DMS79 (cell line): Measurements from ENCODE around the gene MYO5B.
"Not testable (repeated sequence)": the region's sequence is repeated elsewhere in the genome, so short reads cannot be mapped to it uniquely, and the experiment has no call there.

Experiments
- DNase-seq: peaks from one replicate; lab custom pipeline; 2025; lab: John Stamatoyannopoulos, UW

Gene MYO5B

DNA sequence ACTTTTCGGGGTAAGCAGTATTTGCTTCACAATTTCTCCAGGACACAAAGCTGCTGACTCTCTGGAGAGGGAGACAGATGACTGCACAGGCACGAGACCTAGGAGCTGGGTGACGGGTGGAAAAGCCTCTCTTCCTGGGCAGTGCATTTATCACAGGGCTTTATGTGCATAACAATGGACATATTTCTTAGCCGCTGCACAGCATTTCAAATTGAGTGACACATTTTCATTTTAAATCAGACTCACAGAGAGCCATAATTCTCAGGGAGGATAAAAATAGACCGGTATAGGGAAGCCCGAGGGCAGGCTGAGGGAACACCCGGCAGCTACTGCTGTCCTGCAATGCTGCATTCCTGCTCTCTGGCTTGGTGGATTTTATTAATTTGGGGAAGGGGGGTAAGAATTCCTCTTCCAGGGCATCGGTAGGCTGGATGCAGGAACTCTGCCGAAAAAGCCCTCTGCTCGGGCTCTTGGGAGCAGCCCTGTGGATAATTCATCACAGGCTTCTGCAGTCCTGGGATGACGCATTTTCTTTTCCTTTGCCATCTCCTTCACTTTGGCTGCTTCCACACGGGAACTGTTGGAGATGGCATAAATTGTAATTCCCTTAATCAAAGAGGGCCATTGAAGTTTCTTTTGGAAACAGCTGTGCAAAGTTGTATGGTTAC, 273.5 kb downstream of the MYO5B start:
- no peak for DNase-seq

DNA sequence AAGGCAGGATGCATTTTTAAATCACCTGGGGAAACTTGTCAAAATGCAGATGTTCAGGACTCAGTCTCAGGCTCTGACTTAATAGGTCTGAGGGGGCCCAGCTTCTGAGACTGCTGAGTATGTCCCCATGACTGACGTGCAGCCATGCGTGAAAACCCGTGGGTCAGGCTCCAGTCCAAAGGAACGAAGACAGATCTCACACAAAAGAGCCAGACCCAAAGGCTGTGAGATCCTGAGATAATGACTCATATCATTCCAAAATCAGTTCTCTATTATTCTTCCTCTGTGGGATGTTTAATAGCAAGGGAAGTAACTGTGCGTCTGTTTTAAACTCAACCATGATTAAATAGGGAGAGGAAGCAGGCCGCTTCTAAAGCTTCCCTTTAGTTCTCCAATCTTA, 274.2 kb downstream of the MYO5B start:
- DNase-seq = no peak

DNA sequence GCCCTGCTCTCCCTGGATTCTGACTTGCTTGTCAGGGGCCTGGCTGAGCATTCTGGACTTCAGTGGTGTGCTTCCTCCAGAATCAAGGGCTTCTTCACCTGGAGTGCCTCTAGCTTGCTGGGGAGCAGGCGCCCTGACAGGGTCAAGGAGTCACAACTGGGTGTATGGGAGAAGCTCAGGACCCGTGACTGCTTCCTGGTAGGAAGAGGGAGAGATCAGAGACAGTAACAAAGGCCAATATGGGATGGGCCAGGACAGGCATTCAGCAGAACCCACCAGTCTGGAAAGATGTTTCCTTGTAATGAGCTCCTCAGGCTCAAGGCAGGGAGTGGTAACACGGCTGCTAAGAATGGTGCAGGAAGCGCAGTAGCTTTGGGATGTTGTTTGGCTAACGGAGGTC, 277.2 kb downstream of the MYO5B start:
- no peak for DNase-seq

DNA sequence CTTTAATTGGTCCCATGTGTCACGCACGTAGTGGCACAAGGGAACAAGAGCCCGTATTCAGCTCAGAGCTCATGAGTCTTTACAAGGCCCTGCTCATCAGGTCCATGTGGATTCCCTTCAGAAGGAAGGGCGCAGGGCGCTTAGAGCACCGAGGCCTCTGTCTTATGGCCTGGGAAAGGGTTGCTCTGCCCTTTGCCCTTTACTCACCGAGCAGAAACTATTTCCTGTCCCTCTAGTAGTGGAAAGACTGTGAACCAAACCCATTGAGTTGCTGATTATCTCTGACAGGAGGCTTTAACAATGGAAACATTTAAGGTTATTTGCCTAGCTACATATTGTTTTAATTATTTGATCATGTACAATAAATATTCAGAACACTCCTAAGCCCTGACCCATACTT, 279.6 kb downstream of the MYO5B start:
- DNase-seq = no peak

DNA sequence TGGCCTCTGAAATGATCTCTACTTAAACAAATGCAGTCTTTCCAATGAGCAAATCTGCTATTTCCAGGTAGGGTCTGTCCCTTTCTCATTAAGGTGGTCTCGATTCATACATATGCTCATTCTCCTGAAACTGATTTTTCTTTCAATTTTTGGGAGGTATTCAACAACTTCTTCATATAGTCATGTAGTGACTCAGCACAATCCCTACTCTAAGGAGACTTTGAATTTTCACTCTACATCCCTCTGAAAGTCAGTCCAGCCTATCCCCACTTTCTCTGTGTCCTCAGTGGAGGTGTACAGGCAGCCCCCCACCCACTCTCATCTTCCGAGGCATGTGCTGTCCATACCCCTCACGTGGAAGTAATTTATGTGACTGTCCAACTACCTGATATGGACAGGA, 281.7 kb downstream of the MYO5B start:
- DNase-seq = no peak

DNA sequence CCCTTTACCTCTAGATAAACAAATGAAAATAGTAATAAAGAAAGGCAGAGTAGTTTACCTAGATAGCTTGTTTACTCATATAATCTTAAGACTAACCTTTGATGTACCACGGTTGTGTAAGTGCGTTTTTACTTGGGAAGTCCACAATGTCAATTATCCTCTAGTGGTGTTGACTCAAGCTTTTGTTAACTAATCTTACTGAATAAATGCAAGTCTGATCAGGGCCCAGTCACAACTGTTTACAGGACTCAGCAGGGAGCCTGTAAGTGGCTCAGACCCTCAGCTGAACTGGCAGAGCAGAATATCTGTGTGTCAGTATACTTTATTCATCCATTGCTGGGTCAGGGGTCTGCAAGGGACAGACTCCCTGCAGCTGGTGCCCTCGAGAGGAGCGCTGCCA, 283.5 kb downstream of the MYO5B start:
- peak; percentile 72 for DNase-seq

DNA sequence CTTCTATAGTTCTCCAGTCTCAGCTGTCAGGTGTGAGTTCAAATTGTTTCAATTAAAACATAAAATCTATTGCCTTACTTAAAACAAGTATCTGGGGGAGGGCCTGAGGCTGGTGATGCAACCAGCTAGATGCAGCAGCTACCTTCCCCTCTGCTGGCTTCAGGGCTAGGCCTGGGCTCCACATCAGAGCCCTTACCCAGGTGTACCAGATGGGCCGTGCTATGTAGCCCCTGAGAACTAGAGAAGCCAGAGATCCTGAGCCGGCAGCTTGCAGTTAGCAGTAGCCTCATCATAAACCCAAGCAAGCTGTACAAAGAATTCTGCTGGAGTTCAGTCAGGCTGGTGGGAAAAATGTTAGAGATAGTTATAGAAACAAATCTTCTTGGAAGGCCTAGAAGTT, 284.0 kb downstream of the MYO5B start:
- DNase-seq = peak; percentile 49

DNA sequence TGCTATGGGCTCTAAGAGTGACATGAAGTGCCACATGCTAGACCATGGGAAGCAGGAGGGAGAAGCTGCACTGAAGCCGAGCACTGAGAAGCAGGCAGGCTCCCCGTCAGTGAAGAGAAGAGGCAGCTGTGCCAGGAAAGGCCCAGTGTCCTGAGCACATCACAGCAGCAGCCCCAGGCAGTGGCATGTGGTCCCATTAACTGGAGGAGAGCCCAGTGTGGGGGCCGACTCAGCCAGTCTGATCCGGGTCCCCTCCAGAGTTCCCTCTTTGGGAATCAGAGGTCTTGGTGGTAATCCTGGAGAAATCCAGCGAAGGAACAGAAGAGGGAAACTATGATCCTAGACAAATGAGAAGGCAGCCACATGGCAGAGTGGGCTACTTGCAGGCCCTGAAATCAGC, 284.9 kb downstream of the MYO5B start:
- no peak for DNase-seq

DNA sequence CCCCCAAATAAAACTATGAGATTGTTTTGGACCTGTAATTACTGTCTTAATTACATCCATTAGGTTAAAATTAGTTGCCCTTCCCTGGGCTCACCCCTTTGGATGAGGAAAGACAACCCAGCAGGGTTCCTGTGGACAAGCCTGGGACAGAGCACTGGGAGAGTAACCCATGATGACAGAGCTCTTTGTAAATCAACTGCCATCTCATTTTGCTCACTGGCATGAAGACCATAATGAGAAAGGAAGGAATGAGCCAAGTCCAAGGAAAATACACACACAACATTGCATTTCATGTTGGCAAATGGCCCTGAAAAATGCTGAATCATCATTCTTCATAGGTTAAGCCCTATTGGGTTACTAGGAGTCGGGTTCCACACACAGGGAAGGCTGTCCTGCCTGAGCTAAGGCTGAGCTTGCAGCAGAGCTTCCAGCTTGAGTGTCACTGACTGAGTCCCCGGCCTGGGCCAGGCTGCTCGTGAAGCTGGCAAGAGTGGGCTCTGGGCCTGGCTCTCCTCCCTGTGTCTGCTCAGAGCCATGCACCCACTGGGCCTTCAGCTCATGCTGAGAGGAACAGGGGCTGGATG, 287.5 kb downstream of the MYO5B start:
- DNase-seq = peak; percentile 72

DNA sequence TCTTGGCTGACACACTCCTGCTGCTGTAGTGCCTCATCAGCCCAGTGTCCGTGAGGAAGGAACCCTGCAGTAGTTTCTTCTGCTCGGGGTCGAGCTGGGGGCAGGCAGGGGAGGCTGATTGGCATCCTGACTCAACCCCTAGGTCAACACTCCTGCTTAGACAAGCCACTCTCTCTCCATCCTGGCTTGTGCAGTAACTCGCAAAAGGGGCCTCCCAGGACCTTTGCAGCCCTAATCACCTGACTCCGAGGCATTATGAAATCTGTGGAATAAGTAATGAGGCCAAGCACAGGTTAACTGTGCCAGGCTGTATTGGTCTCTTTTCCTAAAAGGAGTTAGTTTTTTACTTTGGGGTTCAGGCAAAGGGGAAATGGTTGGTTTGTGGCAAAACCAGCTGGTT, 289.2 kb downstream of the MYO5B start:
- no peak for DNase-seq

DNA sequence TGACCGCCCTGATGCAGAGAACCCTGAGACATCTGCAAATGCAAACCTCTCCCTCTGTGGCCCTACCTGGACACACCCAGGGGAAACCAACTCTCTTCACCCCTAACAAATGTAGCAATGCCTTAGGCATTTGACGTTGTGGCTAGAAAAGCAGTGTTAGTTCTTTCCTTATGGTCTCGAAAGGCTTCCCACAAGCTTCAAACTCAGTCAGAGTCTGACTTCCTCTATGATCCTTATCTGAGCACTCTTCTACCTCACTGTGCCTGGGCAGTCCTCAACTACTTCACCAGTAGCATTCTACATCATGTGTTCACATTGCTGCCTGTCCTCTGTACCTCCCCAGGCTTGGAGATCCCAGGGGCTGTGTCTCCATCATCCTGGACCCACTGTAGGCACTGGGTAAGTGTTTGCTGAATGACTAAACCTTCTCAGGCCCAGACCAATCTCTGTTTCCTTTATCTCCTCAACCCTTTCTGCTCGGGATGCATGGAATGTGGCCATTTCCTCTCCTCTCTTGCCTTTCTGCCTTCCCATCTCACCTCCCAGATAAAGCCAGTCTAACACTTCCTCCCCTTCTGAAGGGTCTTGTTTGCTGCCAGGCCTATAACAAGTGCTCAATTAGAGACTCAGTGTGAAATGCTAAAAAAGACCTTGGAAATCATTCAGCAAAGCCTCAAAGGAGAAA, 289.9 kb downstream of the MYO5B start:
- DNase-seq = no peak

DNA sequence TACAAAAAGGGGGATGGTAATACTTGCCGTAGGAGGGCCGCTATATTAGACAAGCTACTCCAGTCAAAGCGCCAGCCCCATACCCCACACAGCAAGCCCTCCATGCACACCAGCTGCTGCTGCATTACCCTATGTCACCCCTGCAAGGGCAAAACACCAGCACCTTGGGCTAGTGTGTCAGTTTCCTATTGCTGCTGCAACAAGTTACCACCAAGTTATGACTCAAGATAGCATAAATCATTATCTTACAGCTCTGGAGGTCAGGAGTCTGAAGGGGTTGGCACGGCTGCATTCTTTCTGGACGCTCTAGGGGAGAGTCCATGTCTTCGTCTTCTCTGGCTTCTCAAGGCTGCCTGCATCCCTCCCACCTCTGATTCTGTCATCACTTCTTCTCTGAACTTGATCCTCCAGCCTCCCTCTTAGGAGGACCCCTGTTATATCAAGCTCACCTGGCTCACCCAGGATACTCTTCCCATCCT, 293.0 kb downstream of the MYO5B start:
- no peak for DNase-seq

DNA sequence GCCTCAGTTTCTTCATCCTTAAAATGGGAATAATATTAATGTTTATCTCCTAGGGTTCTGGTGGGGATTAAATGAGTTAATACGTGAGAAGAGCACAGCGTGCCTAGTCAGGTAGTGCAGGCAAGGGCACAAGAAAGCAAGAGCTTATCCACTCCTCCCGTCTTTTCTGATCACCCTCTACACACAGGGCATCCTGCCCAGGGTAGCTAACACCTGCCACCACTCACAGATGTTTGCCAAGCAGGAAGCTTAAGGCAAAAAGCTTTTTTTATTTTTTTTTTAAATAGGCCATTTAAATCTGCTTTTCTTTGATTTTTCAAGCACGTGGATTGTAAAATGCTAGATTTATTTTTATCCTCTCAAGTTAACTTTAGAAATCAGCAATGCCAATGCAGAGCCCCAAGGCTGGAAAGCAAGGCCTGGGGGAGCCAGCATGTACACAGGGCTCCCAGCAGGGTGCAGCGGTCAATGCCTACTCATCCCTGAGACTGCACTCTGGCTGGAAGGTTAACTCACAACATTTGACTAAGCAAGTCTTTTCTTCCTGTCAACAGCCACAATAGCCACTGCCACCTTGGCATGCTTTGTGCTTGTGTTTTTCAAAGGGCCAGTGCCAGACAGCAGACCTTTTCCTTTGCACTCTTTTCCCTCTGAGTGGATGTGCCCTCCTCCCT, 295.2 kb downstream of the MYO5B start:
- peak; percentile 94 for DNase-seq

DNA sequence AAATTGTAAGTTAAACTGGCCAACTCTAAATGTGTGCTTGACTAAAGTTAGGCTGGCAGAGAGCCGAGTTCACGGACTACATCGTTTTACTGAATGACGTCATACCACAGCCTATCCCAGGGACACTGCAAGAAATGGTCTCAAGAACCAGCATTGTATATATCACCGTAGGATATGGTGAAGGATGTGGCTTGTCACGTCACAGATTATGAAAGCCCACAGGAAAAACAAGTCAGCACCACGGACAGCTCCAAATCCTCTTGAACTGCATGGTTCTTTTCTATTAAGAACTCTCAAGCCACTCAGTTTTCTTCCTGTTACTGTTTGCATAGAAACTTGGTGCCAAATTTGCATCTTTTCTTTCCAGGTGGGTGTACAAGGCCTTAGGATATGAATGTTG, 296.5 kb downstream of the MYO5B start:
- DNase-seq = peak; percentile 76

DNA sequence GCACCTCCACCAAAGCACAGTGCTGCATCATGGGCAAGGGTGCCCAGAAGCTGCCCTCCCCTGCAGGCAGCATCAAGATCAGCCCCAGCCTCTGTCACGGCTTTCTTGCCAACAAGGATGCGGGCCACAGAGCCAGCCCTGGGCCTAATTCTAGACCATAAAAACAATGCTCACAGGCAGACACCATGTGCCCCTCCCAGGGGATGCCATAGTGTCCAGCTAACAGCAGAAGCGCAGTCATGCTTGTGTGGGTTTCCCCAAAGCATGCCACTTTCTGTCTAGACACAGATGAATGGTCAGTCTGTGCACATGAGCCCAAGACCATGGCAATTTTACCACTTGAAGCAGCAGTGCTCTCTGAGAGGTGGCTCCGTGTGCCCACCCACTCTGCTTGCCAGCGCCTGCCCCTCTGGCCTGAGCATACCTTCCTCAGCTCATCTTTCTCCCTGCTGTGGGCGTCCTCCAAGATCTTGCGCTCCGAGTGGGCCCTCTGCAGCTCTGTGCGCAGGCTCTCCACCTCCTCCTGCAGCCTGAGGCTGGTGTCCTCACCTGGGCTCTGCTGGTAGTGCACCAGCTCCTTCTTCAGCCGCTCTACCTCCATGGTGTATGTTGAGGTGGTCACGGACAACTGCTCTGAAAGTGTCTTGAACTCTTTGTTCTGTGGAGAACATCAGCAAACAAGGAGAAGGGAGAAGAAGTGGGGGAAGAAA, 300.3 kb downstream of the MYO5B start:
- DNase-seq = no peak

DNA sequence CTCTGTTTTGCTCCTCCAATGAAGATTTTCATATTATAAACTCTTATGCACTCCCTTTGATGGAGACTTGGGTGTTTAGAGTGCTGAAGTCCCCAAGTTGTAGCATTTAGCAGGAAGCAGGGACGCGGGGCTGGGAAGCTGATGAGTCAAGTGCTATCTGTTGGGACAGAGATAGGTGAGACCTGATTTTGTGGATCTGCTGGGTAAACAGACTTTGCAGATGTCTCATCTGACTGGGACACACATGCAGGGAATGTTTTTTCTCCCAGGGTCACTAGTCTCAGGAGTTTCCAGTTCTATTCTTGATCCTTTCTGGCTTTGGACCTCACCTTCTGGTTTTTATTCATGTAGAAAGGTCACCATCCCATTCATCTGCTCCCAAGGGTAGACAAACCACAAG, 301.9 kb downstream of the MYO5B start:
- DNase-seq = no peak

DNA sequence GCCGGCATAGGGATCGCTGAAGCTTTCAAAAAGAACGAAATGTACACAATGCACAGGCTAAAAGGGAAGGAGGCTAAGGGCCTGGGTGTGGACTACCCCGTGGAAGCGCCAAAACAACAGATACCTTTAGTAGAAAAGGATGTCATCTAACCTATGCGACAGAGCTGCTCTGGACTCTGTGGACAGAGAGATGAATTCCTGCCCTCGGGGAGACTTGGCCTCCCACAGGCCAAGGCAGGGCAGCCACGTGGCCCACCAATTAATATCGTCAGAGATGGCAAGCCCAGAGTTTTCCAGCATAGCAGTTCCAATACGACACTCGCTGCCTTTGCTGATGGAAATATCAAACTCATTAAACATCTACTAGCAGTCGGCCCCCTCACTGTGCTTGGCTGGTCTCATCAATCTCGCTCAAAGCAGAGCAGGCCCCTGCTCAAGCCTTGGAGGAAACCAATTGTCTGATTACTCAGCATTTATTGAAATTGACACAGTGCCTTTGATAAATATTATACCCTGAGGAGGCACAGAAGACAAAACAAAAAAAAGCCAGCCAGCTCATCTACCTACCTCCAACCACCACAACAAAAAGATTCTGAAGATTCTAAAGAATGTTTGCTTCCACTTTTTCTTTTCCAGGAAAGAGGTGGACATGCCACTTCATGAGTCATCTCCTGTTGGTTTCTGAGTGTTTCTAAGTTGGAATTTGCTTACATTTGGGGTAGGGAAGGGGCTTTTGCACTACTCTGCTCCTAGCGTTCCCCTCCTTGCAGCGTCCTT, 302.6 kb downstream of the MYO5B start:
- no peak for DNase-seq

DNA sequence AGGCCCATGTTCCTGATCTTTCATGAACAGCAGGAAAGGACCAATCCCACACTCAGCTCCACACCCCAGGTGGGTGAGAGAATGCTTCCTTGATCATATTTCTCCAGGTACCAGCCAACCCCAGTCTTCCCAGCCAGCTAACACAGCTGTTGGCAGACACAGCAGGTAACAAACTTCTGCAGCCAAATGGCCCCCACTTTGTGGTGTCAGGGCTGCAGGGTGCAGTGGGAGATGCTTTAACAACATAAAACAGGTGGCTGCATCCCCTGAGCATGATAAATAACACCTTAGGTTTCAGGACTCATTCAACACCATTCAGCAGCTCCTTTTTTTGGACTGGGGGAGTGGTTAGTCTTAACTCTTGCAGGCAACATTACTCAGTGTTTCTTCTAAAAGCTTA, 304.9 kb downstream of the MYO5B start:
- peak; percentile 10 for DNase-seq

DNA sequence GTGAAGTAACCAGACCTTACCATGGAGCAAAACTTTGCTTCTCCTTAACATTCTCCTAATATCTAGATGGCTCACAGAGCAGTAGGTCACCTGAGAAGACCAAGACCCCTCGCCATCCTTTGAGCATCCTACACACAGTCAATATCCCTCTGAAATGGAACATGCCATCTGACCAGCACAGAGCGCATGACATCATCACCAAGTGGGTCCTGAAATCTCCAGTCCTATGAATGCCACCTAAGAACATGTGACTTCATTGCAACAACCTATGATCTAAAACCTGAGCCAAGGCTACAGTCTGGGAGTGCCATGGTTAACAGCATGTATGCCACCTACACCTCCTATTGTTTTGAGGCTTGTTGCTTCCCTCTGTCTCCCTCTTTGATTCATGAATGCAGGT, 305.4 kb downstream of the MYO5B start:
- DNase-seq = not testable (repeated sequence)

DNA sequence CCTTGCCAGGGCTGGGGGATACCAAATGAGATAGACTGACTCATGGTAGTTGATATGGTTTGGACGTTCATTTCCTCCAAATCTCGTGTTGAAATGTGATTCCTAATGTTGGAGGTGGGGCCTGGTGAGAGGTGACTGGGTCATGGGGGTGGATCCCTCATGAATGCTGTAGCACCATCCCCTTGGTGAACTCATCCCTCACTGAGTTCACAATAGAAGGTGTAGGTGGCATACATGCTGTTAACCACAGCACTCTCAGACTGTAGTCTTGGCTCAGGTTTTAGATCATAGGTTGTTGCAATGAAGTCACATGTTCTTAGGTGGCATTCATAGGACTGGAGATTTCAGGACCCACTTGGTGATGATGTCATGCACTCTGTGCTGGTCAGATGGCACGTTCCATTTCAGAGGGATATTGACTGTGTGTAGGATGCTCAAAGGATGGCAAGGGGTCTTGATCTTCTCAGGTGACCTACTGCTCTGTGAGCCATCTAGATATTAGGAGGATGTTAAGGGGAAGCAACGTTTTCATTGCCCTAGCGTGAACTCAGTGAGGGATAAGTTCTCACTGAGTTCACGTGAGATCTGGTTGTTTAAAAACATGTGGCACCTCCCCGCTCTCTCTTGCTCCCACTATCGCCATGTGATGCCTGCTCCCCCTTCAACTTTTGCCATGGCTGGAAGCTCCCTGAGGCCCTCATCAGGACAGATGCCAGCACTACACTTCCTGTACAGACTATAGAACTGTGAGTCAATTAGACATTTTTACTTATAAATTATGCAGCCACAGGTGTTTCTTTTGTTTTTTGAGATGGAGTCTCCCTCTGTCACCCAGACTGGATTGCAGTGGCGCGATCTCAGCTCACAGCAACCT, 307.8 kb downstream of the MYO5B start:
- DNase-seq = no peak

DNA sequence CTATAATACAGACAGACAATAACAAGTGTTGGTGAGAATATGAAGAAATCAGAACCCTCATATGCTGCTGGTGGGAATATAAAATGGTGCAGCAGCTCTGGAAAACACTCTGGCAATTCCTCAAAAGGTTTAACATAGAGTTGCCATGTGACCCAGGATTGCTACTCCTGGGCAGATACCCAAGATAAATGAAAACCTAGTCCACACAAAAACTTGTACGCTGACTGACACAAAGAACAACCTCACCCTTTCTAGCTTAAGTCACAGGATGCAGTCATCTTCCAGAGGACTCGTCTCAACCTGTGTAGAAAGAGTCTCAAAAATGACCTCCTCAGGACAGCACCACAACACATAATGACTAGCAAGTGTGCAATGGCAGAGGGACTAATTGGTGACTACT, 310.0 kb downstream of the MYO5B start:
- DNase-seq = no peak
